ENCODE measurements around the gene HCLS1. TPM values are rescaled to one million over a fixed set of nuclear protein-coding genes. Genes with fewer than 3 reads are reported as not detected.

The HCLS1 gene
- total and polyA plus RNA-seq, 2 of the 8 experiments (the other 6 are each of a cell fraction or from before 2014, with no cell fraction given), result 0.53 to 1.3 TPM

GRCh38 chr3:121592856-121593702 lies 67.6 kb downstream of the HCLS1 start, which contains the start of gene FBXO40:
Gene FBXO40, plus strand, starts transcription at chr3:121593379. Its CDS starts 27,197 bp downstream, at chr3:121620576.
- H3K23ac ChIP-seq (ENCODE audit: insufficient read length), result no peak within 1 kb of the TSS
- H3K9ac ChIP-seq (replicated peaks in 1 of 4; ENCODE audit: extremely low read depth in 1 of 4, low read depth in 3 of 4, low read length in 3 of 4), result peak within 1 kb of the TSS in 3 of 4 experiments; percentile 66 to 87 (median 75); a peak in 6 of 7 replicates
- H3K14ac ChIP-seq (ENCODE audit: insufficient read length), result peak within 1 kb of the TSS; percentile 25
- no peaks in the 10 kb centered on the region for H3K27me3 ChIP-seq (replicated peaks in 1 of 4; ENCODE audit: control insufficient read depth in 3 of 4, extremely low read depth in 1 of 4, insufficient read depth in 3 of 4, low read length in 3 of 4)
- H3K18ac ChIP-seq (ENCODE audit: extremely low read depth, low read length), result peak within 1 kb of the TSS; percentile 94
- peak within 1 kb of the TSS; percentile 42 for H3K56ac ChIP-seq (replicated peaks; ENCODE audit: insufficient read length, low read depth, low read length)
- no peaks in the 10 kb centered on the region for H4K20me1 ChIP-seq (replicated peaks in 1 of 2; ENCODE audit: control insufficient read depth in 1 of 2, insufficient read depth in 2 of 2, low read length in 2 of 2)
- H3K79me2 ChIP-seq (ENCODE audit: control insufficient read depth in 1 of 2, insufficient read depth in 2 of 2, low read length in 2 of 2), result no peaks in the 10 kb centered on the region
- peak within 1 kb of the TSS; percentile 83; the same call in 1 of the 2 replicates for H4K8ac ChIP-seq (ENCODE audit: extremely low read depth, insufficient read depth, low read length)
- CTCF ChIA-PET (ENCODE audit: partially characterized antibody), result interaction anchor here (0.8 to 1.5 kb wide), 2 partner anchors 8 to 14 kb away, joined by 4 to 7 read pairs; no protein-coding TSS in a partner anchor
- H3K79me1 ChIP-seq (ENCODE audit: low read depth, low read length), result no peaks in the 10 kb centered on the region
- H3K9me3 ChIP-seq (ENCODE audit: insufficient read depth in 2 of 2, low read depth in 1 of 2, low read length in 1 of 2), result no peaks in the 10 kb centered on the region
- WGBS, 2 experiments (ENCODE audit: extremely low coverage in 1 of 2, insufficient coverage in 1 of 2, insufficient read length in 1 of 2, insufficient replicate concordance in 2 of 2, low coverage in 1 of 2, low lambda C conversion rate in 2 of 2, missing lambda C conversion rate in 1 of 2), result 10% methylated on average over 11 of the region's 11 CpGs; no CpG with 5 or more reads in 1 of the 2 experiments
- peak within 1 kb of the TSS; percentile 92 for H3K27ac ChIP-seq (ENCODE audit: low read depth, low read length)
- peak within 1 kb of the TSS; percentile 85 for H2BK120ac ChIP-seq (replicated peaks; ENCODE audit: low read depth, low read length)
- H3K4me1 ChIP-seq (replicated peaks in 1 of 4; ENCODE audit: control insufficient read depth in 3 of 4, insufficient read depth in 4 of 4, low read length in 3 of 4), result peaks cover 5 to 22% (median 11%) of the 10 kb centered on the region in 4 experiments; a peak in 6 of 7 replicates
- peak; percentile 100 for FAIRE-seq
- peak within 1 kb of the TSS; percentile 49 to 80 for H3K4me2 ChIP-seq (ENCODE audit: insufficient read depth in 1 of 2, low read depth in 2 of 2, low read length in 2 of 2)
- H3K4ac ChIP-seq (replicated peaks; ENCODE audit: insufficient read length, low read depth, low read length), result peak within 1 kb of the TSS; percentile 69
- H4K91ac ChIP-seq (replicated peaks; ENCODE audit: insufficient read length, low read length), result peak within 1 kb of the TSS; percentile 98
- peak within 1 kb of the TSS; percentile 100 for H2BK5ac ChIP-seq (ENCODE audit: low read depth, low read length)
- peak within 1 kb of the TSS; percentile 97 for H2BK12ac ChIP-seq (ENCODE audit: low read depth, low read length)
- H3K23me2 ChIP-seq (ENCODE audit: low read depth, low read length), result peaks cover 2% of the 10 kb centered on the region; the same call in 1 of the 2 replicates
- H2BK15ac ChIP-seq (ENCODE audit: low read length), result no peak within 1 kb of the TSS
- H2AK5ac ChIP-seq (ENCODE audit: low read depth, low read length), result peak within 1 kb of the TSS; percentile 88
- no peaks in the 10 kb centered on the region for H3K36me3 ChIP-seq (ENCODE audit: control insufficient read depth in 2 of 4, insufficient read depth in 4 of 4, low read length in 3 of 4)
- H2BK20ac ChIP-seq (ENCODE audit: low read length), result peak within 1 kb of the TSS; percentile 99
- H3K4me3 ChIP-seq (ENCODE audit: extremely low read depth in 1 of 4, insufficient read depth in 2 of 4, low read depth in 3 of 4, low read length in 4 of 4), result peak within 1 kb of the TSS in 3 of 4 experiments; percentile 2 to 43 (median 23); a peak in 5 of 8 replicates
- no peak within 1 kb of the TSS for H2AFZ ChIP-seq (ENCODE audit: low read length)
- POLR2A ChIA-PET (ENCODE audit: partially characterized antibody), result interaction anchor here (0.7 to 3.1 kb wide), 22 partner anchors 9 to 174 kb away, joined by 3 to 18 read pairs (median 3); no protein-coding TSS in a partner anchor
- peak within 1 kb of the TSS; percentile 87 for H4K5ac ChIP-seq (ENCODE audit: insufficient read length, low read depth, low read length)
- peak; percentile 68 to 84 for DNase-seq (ENCODE audit: low read depth in 1 of 2, low spot score in 2 of 2)
- no peak for TF ChIP-seq HDAC6 (IDR thresholded peaks at IDR 0.05; ENCODE audit: low read depth, low read length)
- no peak for TF ChIP-seq SAP30 (IDR thresholded peaks at IDR 0.05; ENCODE audit: insufficient read depth, insufficient replicate concordance, low read length)
- TF ChIP-seq YY1 (IDR thresholded peaks at IDR 0.05; ENCODE audit: low read depth, low read length), result peak; percentile 52; the same call in 1 of the 2 replicates
- TF ChIP-seq ATF2 (IDR thresholded peaks at IDR 0.05; ENCODE audit: low read length), result peak; percentile 93
- TF ChIP-seq RXRA (IDR thresholded peaks at IDR 0.05; ENCODE audit: insufficient read depth, low read depth, low read length), result no peak
- no peak for TF ChIP-seq SIX5 (IDR thresholded peaks at IDR 0.05; ENCODE audit: low read depth, low read length)
- TF ChIP-seq GTF2F1 (IDR thresholded peaks at IDR 0.05; ENCODE audit: borderline replicate concordance, low read depth, low read length), result peak; percentile 65; the same call in 1 of the 2 replicates
- TF ChIP-seq CHD2 (IDR thresholded peaks at IDR 0.05; ENCODE audit: low read length), result no peak; the same call in 1 of the 2 replicates
- no peak for TF ChIP-seq RFX5 (IDR thresholded peaks at IDR 0.05; ENCODE audit: borderline replicate concordance, low read depth, low read length)
